ENCODE measurements around the gene TWNK.
"Not testable (repeated sequence)": the region's sequence is repeated elsewhere in the genome, so short reads cannot be mapped to it uniquely, and the experiment has no call there.

Gene TWNK

GRCh38 chr10:100972904-100973535, 14.3 kb upstream of the TWNK start:
- no peak for DNase-seq (ENCODE audit: low spot score)

GRCh38 chr10:100975397-100975796, 11.9 kb upstream of the TWNK start:
- DNase-seq (ENCODE audit: low spot score) = not testable (repeated sequence)

GRCh38 chr10:100976906-100977305, 10.4 kb upstream of the TWNK start:
- DNase-seq (ENCODE audit: low spot score) = no peak

DNA sequence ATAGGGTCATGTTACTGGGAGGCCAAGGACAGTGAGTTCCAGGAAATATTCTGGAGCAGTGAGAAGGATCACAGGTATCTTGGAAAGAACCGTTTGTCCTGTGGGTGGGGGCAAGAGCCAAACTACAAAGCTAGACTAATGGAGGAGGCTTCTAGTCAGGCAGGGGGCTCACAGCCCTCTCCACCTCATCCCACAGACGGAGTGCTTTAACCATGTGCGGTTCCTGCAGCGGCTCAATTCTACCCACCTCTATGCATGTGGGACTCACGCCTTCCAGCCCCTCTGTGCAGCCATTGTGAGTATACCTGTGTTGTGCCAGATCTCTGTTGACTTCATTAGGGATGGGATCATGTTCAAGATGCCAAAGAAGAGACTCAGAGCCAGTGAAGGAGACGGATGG, 9.9 kb upstream of the TWNK start:
- no peak for DNase-seq (ENCODE audit: low spot score)

- no peak for DNase-seq (ENCODE audit: low spot score)
Observed at GRCh38 chr10:100978121-100978900, 9.0 kb upstream of the TWNK start.

DNA sequence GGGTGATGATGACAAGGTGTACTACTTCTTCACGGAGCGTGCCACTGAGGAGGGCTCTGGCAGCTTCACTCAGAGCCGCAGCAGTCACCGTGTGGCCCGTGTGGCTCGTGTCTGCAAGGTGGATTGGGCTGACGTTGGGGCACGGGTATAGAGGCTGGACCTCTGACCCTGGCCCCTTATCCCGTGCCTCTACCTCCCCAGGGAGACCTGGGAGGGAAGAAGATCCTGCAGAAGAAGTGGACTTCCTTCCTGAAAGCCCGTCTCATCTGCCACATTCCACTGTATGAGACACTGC, 8.5 kb upstream of the TWNK start:
- no peak for DNase-seq (ENCODE audit: low spot score)

DNA sequence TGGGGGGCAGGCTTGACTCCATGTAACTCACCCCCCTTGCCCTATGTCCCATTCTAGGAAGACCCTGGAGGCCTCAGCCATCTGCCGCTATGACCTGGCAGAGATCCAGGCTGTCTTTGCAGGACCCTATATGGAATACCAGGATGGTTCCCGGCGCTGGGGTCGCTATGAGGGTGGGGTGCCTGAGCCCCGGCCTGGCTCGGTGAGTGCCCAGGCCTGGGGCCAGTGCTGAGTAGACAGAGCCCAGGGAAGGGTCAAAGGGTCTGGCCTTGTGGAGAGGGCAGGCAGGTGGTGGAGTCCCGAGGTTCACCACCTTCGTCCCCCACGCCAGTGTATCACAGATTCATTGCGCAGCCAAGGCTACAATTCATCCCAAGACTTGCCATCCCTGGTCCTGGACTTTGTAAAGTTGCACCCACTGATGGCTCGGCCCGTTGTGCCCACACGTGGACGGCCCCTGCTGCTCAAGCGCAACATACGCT, 7.5 kb upstream of the TWNK start:
- DNase-seq (ENCODE audit: low spot score) = no peak

GRCh38 chr10:100980311-100980710, 7.0 kb upstream of the TWNK start:
- no peak for DNase-seq (ENCODE audit: low spot score)

- DNase-seq (ENCODE audit: low spot score) = no peak
Observed at GRCh38 chr10:100980711-100981110, 6.6 kb upstream of the TWNK start.

- DNase-seq (ENCODE audit: low spot score) = no peak
Observed at GRCh38 chr10:100981178-100981772, 6.1 kb upstream of the TWNK start.

- DNase-seq (ENCODE audit: low spot score) = no peak
Observed at GRCh38 chr10:100982916-100983830, 4.2 kb upstream of the TWNK start.

- no peak for DNase-seq (ENCODE audit: low spot score)
Observed at GRCh38 chr10:100983868-100984671, 3.3 kb upstream of the TWNK start.

- no peak for DNase-seq (ENCODE audit: low spot score)
Observed at GRCh38 chr10:100984672-100985177, 2.6 kb upstream of the TWNK start.

GRCh38 chr10:100985336-100985735, 2.0 kb upstream of the TWNK start:
- no peak for DNase-seq (ENCODE audit: low spot score)

DNA sequence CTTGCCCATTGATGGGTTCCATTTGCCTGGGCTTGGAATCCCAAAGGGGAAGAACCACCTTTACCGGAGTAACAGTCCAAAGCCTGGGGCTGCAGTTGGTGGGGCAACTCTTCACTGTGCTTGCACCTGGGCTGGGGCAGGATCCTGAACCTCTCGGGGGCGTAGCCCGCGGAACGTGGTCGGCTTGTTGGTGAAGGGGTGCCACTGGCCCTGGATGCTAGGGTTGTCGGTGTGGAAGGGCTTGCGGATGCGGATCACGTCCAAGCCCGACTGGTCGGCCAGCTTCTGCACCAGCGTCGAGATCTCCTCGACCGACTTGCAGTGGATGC, 756 bp upstream of the TWNK start:
- no peak for DNase-seq (ENCODE audit: low spot score)

DNA sequence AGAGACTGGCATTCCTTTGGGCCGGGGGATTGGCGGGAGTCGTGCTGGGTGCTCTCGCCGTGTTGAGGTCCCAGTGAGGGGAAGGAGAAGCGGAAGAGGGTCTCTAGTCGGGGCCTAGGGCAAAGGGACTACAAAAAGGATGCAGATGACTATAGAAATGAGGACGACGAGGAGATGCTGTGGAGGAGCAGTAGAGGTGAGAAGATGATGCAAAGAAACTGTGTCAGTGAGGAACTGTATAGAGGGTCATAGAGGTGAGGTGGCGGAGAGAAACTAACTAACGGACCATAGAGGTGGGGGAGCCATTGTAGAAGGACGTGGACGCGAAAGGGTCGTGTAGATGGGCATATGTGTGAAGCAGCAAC, 324 bp downstream of the TWNK start:
- no peak for DNase-seq (ENCODE audit: low spot score)

- DNase-seq (ENCODE audit: low spot score) = no peak
Observed at GRCh38 chr10:100988166-100988565, 823 bp downstream of the TWNK start.

- no peak for DNase-seq (ENCODE audit: low spot score)
Observed at GRCh38 chr10:100989088-100989487, 1.7 kb downstream of the TWNK start.

- DNase-seq (ENCODE audit: low spot score) = no peak
Observed at GRCh38 chr10:100993986-100994708, 6.8 kb downstream of the TWNK start.

GRCh38 chr10:100995181-100995580, 7.8 kb downstream of the TWNK start:
- DNase-seq (ENCODE audit: low spot score) = no peak

All from kidney capillary endothelial cell (primary cell).